ENCODE measurements around the gene RPL9. TPM values are rescaled to one million over a fixed set of nuclear protein-coding genes. Genes with fewer than 3 reads are reported as not detected.

Gene RPL9
- total and polyA plus RNA-seq, 2 of the 13 experiments (the other 11 are each of a cell fraction or from before 2014, with no cell fraction given), result 993 to 2,148 TPM

DNA sequence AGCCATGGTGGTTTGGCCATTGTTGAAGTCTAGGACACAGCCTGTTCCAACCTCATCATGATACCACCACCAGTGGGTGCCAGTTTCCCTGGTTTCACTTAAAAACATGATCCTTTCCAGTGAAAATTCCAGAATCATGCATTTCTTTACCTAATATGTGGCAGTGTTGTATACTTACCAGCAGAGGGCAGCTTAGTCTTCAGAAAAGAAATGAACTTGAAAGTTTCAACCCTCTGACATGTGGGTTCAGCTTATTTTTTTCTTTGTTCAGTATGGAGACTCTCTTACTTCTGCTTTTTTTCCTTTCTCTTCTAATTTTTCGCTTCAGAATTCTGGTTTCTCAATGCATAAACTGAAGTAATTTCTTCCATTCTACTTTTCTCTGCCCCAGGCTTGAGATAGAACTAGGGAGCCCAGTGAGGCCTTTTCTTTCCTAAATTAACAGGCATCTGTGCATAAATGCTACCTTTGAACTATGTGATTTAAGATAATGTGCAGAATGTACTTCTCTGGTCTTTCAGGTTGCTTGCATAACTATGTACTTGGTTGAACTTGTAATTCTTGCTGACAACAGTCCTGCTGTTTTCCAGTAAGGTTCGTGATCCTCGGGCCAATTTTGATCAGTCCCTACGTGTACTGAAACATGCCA lies 10.8 kb upstream of the RPL9 start (continued):
- TF ChIP-seq, protein P1, sequence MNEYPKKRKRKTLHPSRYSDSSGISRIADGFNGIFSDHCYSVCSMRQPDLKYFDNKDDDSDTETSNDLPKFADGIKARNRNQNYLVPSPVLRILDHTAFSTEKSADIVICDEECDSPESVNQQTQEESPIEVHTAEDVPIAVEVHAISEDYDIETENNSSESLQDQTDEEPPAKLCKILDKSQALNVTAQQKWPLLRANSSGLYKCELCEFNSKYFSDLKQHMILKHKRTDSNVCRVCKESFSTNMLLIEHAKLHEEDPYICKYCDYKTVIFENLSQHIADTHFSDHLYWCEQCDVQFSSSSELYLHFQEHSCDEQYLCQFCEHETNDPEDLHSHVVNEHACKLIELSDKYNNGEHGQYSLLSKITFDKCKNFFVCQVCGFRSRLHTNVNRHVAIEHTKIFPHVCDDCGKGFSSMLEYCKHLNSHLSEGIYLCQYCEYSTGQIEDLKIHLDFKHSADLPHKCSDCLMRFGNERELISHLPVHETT (CRISPR knock-in tag; conservative IDR thresholded peaks at IDR 0.05), result no peak
- TF ChIP-seq, protein P2, sequence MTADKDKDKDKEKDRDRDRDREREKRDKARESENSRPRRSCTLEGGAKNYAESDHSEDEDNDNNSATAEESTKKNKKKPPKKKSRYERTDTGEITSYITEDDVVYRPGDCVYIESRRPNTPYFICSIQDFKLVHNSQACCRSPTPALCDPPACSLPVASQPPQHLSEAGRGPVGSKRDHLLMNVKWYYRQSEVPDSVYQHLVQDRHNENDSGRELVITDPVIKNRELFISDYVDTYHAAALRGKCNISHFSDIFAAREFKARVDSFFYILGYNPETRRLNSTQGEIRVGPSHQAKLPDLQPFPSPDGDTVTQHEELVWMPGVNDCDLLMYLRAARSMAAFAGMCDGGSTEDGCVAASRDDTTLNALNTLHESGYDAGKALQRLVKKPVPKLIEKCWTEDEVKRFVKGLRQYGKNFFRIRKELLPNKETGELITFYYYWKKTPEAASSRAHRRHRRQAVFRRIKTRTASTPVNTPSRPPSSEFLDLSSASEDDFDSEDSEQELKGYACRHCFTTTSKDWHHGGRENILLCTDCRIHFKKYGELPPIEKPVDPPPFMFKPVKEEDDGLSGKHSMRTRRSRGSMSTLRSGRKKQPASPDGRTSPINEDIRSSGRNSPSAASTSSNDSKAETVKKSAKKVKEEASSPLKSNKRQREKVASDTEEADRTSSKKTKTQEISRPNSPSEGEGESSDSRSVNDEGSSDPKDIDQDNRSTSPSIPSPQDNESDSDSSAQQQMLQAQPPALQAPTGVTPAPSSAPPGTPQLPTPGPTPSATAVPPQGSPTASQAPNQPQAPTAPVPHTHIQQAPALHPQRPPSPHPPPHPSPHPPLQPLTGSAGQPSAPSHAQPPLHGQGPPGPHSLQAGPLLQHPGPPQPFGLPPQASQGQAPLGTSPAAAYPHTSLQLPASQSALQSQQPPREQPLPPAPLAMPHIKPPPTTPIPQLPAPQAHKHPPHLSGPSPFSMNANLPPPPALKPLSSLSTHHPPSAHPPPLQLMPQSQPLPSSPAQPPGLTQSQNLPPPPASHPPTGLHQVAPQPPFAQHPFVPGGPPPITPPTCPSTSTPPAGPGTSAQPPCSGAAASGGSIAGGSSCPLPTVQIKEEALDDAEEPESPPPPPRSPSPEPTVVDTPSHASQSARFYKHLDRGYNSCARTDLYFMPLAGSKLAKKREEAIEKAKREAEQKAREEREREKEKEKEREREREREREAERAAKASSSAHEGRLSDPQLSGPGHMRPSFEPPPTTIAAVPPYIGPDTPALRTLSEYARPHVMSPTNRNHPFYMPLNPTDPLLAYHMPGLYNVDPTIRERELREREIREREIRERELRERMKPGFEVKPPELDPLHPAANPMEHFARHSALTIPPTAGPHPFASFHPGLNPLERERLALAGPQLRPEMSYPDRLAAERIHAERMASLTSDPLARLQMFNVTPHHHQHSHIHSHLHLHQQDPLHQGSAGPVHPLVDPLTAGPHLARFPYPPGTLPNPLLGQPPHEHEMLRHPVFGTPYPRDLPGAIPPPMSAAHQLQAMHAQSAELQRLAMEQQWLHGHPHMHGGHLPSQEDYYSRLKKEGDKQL (CRISPR knock-in tag; IDR thresholded peaks at IDR 0.05; ENCODE audit: low read depth), result no peak
- TF ChIP-seq SATB2 (CRISPR knock-in tag; IDR thresholded peaks at IDR 0.05) (no peak), NFKBIZ (CRISPR knock-in tag; IDR thresholded peaks at IDR 0.05) (no peak), NFE2L1 (CRISPR knock-in tag; IDR thresholded peaks at IDR 0.05; ENCODE audit: borderline replicate concordance) (no peak), FOXJ3 (CRISPR knock-in tag; IDR thresholded peaks at IDR 0.05; ENCODE audit: borderline replicate concordance) (peak; percentile 45; the same call in 1 of the 2 replicates), ZNF780A (CRISPR knock-in tag; IDR thresholded peaks at IDR 0.05) (no peak), SRY (CRISPR knock-in tag; IDR thresholded peaks at IDR 0.05) (no peak), ZNF207 (IDR thresholded peaks at IDR 0.05; ENCODE audit: borderline replicate concordance) (no peak), ZNF235 (CRISPR knock-in tag; IDR thresholded peaks at IDR 0.05; ENCODE audit: borderline replicate concordance) (no peak), ZNF567 (CRISPR knock-in tag; IDR thresholded peaks at IDR 0.05; ENCODE audit: borderline replicate concordance) (no peak), FOSL2 (CRISPR knock-in tag; IDR thresholded peaks at IDR 0.05) (no peak), ZNF781 (CRISPR knock-in tag; IDR thresholded peaks at IDR 0.05; ENCODE audit: borderline replicate concordance, not compliant biosample characterization) (no peak), SIX1 (CRISPR knock-in tag; IDR thresholded peaks at IDR 0.05; ENCODE audit: borderline replicate concordance) (peak; percentile 39; the same call in 1 of the 2 replicates)
- TF ChIP-seq, protein P3, sequence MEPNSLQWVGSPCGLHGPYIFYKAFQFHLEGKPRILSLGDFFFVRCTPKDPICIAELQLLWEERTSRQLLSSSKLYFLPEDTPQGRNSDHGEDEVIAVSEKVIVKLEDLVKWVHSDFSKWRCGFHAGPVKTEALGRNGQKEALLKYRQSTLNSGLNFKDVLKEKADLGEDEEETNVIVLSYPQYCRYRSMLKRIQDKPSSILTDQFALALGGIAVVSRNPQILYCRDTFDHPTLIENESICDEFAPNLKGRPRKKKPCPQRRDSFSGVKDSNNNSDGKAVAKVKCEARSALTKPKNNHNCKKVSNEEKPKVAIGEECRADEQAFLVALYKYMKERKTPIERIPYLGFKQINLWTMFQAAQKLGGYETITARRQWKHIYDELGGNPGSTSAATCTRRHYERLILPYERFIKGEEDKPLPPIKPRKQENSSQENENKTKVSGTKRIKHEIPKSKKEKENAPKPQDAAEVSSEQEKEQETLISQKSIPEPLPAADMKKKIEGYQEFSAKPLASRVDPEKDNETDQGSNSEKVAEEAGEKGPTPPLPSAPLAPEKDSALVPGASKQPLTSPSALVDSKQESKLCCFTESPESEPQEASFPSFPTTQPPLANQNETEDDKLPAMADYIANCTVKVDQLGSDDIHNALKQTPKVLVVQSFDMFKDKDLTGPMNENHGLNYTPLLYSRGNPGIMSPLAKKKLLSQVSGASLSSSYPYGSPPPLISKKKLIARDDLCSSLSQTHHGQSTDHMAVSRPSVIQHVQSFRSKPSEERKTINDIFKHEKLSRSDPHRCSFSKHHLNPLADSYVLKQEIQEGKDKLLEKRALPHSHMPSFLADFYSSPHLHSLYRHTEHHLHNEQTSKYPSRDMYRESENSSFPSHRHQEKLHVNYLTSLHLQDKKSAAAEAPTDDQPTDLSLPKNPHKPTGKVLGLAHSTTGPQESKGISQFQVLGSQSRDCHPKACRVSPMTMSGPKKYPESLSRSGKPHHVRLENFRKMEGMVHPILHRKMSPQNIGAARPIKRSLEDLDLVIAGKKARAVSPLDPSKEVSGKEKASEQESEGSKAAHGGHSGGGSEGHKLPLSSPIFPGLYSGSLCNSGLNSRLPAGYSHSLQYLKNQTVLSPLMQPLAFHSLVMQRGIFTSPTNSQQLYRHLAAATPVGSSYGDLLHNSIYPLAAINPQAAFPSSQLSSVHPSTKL (CRISPR knock-in tag; IDR thresholded peaks at IDR 0.05), result peak; percentile 45; the same call in 1 of the 2 replicates
- TF ChIP-seq, protein P4, sequence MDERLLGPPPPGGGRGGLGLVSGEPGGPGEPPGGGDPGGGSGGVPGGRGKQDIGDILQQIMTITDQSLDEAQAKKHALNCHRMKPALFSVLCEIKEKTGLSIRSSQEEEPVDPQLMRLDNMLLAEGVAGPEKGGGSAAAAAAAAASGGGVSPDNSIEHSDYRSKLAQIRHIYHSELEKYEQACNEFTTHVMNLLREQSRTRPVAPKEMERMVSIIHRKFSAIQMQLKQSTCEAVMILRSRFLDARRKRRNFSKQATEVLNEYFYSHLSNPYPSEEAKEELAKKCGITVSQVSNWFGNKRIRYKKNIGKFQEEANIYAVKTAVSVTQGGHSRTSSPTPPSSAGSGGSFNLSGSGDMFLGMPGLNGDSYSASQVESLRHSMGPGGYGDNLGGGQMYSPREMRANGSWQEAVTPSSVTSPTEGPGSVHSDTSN (CRISPR knock-in tag; IDR thresholded peaks at IDR 0.05), result no peak
- TF ChIP-seq, protein P5, sequence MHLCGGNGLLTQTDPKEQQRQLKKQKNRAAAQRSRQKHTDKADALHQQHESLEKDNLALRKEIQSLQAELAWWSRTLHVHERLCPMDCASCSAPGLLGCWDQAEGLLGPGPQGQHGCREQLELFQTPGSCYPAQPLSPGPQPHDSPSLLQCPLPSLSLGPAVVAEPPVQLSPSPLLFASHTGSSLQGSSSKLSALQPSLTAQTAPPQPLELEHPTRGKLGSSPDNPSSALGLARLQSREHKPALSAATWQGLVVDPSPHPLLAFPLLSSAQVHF (CRISPR knock-in tag; IDR thresholded peaks at IDR 0.05), result no peak

Data from HepG2 (cell line).